Measurements from ENCODE around the gene PIP5KL1.

The PIP5KL1 gene

DNA sequence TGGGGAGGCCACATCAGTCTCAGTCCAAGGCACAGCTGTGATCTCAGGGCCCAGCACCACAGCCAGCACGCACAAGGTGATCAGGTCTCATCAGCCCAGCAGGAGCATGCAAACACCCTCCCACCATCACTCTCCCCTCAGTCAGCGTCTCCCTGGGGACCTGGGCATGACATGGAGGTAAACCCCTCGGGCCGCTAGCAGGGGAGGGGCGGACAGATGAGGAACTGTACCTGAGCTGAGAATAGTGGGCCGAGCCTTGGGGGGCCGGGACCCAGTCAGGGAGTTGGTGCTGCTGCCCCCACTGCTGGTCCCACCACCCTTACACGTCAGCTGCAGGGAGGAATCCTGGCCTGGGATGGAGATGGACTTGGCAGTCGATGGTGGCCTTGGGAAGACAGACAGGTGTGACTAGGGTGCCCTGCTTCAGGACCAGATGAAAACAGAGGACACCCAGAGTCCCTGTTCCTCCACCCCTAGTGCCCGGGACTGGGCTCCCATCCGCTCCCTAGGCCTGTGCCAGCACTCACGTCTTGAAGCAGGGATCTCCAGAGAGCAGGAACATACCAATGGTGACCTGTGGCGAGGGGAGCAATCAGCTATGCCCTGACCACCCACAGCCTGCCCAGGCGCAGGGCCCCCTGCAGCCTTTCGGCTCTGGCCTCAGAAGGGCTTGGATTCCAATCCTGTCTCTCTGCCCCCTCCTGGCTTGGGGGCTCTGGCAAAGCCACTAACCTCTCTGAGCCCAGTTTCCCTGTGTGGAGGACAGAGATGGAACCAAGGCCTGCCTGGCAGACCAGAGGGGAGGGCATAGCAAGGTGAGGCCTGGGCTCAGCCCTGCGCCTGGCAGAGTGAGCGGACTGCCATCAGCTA, 17.5 kb upstream of the PIP5KL1 start:
- DNase-seq, result no peak

DNA sequence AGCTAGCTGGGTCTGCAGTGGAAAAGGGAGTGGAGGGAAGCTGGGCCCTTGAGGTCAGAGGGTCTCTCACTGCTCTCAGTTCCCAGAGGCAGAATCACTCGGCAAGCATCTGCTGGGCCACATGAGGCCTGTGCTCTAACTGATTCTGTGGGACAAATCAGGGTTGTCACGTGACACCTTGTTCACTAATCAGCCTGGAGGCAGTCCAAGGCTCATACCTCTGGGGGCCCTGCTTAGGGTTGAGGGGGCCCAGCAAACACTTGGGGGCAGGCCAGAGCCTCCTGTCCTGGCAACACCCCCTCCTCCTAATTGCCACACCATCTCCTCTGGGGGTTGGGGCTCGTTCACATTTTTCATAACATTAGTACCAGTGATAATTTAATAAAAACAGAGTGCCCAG, 16.2 kb upstream of the PIP5KL1 start:
- DNase-seq, result no peak

DNA sequence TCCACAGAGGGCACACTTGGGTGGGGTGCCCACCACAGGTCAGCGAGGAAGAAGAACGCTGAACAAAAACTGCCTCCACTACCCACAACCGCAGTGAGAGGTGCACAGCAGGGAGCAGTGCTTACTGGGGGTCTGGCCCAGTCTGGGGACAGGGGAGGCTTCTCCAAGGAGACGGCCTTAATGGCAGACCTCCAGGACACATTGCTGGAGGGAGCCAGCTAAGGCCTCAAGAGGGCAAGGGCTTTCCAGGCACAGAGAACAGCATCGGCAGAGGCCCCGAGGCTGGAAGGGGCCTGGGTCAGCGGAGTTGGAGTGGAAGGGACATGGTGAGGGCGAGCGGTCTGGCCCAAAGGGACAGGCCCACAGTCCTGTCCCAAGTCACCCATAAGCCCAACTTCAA, 15.4 kb upstream of the PIP5KL1 start:
- no peak for DNase-seq

DNA sequence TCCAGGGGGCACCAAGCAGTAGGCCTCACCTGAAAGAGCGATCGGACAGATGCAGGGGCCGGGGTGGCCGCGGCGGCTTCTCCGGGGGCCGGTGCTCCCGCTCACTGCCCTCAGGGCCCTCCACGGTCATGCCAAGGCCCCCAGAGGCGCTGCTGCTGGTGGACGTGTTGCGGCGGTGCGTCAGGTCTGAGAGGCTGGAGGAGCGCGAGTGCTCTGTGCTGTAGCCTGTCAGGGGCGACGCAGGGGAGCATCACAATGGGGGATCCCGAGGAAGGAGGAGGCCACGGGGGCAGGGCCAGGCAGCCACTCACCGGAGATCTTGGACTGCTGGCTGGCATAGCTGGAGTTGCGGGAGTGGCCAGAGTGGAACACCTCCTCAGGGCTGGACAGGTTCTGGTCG, 14.8 kb upstream of the PIP5KL1 start:
- DNase-seq, result no peak

DNA sequence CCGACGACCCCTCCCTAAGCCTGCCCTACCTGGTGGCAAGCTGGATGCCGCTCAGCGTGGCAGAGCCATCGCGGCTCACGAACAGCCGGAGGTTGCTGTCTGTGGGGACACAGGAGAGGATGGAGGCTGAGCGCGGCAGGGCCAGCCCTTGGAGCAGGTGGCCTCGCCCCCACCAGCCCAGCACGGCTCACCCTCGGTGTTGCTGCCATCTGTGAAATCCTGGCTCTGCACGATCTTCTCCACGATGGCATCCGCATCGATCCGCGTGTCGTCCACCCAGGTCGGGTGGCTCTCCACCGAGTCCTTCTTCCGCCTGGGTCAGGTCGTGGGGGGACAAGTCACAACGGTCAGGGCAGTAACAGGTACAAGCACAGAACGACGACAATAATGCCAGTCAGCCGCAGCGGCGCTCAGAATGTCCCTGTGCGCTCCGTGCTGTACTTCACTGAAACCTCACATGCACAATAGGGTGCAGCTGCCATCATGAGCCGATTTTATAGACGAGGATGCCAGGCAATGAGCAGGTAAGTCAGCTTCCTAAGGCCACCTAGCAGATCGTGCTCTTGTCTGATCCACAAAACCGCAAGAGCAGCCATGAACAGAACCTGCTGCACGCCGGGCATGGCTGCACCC, 14.1 kb upstream of the PIP5KL1 start:
- DNase-seq, result no peak

DNA sequence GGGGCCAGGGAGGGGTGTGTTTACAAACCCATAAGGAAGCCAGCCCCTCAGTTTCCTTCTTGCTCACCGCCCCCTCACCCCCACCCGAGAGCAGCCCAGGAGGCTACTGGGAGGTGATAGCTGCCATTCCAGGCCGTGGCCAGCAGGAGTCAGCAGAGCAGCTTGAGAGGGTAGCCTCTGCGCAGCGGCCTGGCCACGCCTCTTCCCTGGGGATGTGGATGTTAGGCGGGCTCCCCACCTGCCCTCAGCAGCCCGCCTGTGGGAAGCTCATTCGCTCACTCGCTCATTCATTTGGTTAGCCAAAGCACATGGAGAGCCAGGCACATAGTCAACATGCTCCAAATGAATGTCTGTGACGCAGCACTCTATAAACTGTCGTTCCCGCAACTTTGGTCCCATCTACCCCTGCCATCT, 13.2 kb upstream of the PIP5KL1 start:
- DNase-seq, result peak; percentile 82

DNA sequence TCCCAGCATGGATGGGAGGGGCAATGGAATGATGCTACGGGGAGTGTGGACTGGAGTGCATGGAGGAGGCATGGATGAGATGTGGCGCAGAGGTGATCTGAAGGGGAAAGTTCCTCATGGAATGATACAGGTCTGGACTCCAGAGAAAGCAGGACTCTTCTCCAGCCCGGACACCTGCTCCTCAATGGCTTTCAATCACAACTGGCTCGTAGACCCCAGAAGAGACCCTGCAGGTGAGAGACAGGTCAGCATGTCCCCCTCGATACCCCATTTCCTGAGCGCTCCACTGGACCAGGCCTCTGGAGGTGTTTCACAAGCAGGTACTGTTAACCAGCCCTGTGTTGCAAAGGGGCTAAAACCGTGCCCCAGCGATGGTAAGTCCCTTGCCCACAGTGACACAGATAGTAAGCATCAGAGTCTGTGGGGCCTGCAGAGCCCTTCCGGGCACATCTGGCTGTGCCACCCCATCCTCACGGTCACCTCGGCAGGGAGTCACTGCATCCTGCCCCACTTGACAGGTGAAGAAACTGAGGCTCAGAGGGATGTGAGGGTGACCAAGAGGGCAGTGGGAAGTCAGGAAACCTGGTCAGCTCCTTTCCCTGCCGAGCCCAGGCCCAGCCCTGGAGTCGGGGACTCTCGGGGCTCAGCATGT, 12.6 kb upstream of the PIP5KL1 start:
- no peak for DNase-seq

DNA sequence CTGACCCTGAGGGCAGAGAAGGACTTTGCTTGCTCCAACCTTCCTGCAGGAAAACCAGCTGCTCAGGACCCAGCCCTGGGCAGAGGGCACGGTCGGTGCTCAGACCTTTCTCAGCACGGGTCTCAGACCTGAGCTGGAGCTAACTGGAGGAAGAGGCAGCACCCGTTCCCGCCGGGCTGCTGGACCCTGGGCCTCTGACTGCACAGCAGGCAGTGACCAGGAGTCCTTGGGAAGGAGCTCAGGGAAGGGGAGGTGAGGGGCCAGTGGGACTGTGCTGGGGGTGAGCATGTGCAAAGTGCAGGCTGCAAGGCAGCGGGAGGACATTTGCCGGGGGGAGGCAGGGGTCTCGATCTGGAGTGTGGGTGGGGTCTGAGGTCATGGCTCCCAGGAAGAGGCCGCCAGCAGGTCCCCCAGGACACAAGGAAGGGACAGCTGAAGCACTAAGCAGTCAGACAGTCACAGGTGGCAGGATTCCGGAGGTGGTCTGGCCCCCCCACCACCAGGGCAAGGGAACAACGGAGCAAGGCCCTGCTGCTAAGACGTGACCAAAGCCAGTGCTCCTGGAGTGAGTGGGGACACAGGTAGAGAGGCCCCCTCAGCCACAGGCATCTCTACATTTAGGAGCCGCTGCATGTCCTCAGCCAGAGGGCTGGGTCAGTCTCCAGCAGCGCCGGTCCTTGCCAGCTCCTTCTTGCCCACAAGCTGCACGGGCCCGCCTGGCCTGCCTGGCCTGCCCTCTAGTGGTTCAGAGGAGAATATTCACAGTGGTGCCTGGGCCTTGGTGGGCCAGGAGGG, 11.8 kb upstream of the PIP5KL1 start:
- peak; percentile 60 for DNase-seq

DNA sequence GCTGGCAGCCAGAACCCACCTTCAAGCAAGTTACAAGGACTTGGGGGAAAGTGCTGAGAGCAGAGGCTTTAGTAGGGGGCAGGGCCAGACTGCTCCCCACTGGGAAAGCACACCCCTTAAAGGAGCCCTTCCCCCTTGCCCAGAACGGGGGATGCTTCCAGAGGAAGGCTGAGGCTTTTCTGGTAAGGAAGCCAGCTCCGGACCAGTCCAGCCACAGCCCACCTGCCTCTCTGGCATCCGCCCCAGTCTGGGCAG, 11.3 kb upstream of the PIP5KL1 start:
- no peak for DNase-seq

DNA sequence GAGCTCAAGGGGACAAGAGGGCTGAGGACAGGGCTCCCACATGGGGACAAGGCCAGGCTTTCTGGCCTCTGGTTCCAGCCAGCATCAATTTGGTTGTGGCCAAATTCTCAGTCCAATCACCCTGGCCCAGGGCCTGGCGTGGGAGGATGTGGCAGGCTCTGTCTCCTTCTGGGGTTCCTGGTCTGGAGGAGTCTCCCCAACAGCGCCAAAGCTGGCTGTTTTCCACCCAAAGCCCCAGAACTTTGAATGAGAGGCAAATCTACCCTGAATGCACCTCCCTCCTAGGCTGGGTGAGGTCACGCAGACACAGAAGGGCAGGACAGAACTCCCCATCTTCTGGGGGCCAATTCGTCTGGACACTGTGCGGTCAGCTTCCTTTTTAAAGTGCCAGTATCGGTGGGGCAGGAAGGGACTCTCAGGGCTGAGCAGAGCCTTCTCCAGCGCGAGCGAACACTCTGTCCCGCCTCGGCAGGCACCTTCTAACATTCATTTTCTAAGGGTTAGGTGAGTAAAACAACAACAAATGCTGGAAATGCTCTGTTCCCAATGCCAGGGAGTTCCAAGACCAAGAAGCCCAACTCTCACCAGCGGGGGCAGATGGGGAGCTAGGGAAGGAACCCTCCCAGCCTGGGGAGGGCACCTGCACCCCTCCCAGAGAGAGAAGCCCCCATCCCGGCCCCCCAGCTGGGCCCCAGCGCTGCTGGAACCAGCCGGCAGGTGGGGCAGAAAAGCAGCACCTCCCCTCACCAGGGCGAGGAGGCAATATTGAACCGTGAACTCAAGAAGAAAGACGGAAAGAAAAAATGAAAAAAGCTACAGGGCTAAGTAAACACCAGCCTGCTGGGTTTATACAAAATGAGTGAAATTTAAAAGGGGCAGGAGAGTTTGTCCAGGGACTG, 10.7 kb upstream of the PIP5KL1 start:
- DNase-seq, result no peak

DNA sequence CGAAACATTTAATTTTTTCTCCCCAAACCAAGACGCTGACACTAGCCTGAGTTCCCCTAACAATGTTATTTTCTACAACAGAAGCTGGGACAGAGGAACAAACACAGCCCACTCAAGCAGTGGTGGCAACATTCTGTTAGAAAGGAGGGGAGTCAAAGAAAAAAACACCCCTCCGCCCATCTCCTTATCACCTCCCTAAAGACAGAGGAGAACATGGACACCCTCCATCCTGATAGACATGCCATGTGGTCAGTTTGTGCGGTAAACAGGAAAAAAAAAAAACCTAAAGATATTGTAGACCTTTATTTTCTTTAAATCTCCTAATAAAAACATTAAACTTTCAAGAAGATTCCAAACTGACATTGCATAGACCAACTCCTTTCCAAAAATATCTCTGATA, 10.0 kb upstream of the PIP5KL1 start:
- no peak for DNase-seq

DNA sequence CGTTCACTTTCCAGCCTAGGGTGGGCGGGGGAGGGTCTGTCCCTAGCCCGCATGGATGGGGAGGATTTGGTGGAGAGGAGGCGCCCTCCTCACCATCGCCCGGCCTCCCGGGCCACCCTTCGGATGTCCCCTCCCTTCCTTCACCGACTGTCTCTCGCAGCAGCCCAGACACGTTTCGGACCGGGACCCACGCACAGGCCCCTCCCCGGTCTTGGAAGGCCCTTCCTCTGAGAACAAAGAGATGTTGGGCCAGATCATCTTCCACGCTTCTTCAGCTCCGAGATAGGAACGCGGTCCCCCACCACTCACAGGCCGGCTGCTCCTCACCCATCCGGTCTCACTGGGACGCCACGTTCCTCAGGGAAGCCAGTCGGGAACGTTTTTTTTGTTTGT, 7.7 kb upstream of the PIP5KL1 start:
- peak; percentile 45 for DNase-seq

DNA sequence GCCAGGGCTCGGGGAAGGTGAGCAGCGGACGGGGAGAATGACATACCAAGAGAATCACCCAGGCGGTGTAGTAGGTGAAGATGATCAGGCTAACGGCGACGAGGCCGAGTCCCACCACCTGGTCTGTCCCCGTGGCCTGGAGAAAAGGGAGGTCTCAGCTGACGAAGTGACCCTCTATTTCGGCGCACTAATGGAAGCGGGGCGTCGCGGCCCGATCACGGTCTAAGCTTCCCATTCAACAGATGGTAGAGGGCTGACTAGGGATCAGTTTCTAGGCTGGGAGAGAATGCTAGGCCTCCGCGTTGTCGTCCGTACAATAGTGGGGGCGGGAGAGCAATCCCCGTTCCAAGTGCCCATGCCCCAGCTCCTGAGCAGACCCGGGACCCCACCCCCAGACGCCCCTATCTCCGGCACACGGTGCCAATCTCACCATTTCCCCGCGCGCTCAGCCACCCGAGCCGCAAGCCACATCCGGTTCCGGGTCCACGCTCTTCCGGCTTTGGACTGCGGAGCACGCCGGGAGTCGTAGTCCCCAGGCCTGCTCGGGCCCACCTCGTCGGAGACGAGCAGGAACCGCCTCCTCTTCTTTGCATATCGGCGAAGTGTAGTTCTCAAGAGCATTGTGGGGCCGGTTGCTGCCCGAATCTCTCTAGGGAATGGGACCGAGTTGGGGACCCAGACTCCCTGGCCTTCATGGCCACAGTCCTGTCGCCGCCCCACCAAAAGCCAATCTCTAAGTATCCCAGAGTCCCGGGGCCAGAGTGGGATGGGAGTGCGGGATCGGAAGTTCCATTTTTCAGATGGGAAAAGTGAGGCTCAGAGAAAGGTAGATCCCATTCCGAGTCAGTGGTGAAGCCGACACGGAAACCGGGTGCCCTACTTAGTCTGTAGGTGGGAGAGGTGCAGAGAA, 7.1 kb upstream of the PIP5KL1 start, which contains the start of gene DPM2:
TSS of gene DPM2 (minus strand) at position 467 of the 910 bp plus-strand sequence. CDS start at position 433, 34 bp downstream.
- DNase-seq, result peak; percentile 90

DNA sequence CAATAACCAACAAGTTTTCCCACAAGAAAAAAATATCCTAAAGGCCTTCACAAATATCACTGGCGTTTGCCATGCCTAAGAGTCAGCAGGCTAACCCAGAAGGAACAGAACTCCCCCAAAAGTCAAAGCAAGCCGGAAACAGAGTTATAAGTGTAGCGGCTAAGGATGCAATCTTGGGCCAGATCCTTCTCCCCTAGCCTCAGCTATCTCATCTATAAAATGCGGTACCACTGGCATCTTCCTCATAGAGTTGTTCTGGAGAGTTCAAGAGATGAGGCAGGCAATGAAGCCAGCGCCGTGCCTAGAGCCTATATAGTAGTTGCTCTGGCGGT, 6.4 kb upstream of the PIP5KL1 start:
- no peak for DNase-seq

DNA sequence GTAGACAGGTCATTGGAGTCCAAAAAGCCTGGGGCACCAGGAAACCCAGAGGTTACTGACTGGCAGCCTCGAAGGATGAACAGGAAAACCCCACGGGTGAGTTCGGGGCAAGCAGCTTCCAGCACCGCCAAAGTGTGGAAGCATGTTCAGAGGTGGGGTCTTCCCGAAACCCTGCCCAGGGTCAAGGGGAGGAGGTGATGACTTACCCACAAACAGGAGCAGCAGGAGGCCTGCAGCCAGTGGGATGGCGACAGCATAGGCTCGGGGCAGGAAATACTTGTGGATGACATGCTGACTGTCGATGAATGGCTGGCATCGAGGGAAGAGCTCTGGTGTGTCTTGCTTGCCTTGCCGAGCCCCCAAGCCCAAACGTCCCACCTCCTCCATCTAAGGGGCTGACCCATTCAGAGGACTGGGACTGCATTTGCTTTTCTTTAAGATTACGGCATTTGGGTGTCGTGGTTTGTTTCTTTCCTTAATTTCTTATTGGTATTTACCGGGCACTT, 5.8 kb upstream of the PIP5KL1 start:
- no peak for DNase-seq

DNA sequence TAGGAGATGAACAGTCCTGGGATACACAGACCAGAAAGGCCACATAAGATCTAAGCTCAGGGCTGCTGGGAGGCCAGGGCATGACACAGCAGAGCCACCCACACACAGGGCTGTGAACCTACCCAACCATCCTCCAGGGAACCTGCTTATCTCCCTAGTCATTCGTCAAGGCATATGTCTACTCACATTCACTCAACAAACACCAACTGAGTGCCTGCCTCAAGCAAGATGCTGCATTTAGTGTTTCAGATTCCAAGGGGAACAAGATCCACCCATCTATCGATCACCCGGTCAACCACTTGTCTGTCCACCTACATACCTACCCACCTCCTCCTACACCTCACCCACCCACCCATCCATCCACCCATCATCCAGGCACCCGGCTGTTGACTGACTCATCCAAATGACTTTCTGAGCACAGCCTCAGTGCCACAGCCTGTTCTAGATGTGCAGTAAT, 5.2 kb upstream of the PIP5KL1 start:
- no peak for DNase-seq

DNA sequence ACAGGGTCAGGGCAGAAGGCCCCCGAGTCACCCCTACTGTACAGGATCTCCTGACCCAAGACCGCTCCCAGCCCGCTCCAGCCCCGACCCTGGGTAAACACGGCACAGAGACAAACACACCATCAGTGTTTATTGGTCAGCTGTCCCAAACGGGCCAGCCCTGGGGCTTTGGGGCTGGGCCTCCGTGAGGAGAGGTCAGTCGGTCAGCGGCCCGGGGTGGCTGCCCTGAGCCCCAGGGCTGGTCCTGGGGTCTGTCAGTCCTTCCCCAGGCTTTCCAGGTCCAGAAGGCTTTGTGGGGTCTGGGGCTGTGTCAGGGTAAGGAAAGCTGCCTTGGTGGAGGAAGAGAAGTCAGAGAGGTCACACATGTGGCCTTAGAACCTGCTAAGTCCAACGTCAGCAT, 4.4 kb upstream of the PIP5KL1 start:
- no peak for DNase-seq

DNA sequence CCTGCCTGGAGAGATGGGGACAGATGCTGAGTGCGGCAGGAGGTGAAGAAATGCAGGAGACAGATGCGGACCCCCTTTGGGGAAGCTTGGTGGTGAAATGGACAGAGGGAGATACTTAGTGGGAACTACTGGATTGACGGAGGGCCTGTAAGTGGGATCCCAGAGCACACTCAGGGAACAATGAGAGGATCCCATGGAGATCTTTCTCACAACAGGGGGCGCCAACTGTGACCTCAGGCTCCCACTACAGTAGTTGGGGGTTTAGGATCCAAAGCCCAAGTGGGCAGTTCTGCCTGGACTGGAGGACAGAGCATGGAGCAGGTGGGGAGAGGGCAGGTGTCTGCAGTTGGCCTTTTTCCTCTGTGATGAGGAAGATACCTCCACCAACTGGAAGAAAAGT, 3.7 kb upstream of the PIP5KL1 start:
- DNase-seq, result no peak

DNA sequence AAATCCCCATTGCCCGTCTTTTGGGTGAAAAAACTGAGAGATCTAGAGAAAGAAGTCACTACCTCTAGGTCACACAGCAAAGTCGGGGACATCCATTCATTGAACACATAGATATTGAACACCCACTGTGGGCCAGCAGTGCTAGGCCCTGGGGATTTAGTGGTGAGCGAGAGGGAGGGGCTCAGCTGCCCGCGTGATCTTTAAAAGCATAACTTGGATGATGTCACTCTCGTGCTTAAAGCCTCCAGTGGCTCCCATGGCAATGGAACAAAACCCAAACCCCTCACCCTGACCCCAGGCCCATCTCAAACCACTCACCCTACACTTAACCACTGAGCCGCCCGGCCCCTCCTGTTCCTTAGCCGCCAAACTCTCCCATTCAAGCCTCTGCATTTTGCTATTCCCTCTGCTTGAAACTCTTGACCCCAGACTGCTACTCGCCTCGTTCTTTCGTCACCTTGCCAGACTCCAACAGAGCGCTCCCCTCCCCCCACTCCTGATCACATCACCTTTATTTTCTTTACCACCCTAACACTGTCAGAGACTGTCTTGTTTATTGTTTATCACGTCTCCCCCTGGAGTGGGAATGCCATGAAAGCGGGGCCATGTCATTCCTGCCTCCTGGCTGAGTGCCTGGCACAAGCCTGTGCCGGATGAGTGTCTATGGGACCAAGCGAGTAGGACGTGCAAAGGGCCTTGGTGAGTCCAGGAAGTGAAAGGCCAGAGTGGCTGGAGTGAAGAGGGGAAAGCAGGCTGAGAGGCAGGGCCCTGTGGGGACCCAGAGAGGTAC, 710 bp upstream of the PIP5KL1 start:
- DNase-seq, result no peak

DNA sequence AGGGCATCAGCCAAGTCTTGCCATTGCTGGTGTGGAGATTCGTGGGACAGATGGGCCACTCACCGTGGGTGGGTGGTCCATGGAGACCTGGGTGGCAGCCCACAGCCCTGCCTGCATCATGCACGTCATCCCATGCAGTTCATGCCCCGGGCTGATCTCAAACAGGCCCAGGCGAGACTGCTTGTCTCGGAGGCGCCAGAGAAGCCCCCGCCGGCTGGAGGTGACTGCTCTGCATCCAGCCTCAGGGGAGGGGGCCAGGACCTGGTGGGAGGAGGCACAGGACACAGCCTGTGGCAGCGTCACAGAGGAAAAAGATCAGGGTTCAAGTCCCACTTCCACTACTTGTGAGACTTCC, 975 bp downstream of the PIP5KL1 start:
- no peak for DNase-seq
